Activated CD4-positive, alpha-beta T cell treated with anti-CD3 and anti-CD28 coated beads, Interleukin-2, amount 50 U/mL, for 1 hour (primary cell): Measurements from ENCODE around the gene CCSER1.

Experiments used
- DNase-seq: peaks from one replicate; pipeline ENCODE4 v3.0.0-alpha.2; 2020

CCSER1 gene

DNA sequence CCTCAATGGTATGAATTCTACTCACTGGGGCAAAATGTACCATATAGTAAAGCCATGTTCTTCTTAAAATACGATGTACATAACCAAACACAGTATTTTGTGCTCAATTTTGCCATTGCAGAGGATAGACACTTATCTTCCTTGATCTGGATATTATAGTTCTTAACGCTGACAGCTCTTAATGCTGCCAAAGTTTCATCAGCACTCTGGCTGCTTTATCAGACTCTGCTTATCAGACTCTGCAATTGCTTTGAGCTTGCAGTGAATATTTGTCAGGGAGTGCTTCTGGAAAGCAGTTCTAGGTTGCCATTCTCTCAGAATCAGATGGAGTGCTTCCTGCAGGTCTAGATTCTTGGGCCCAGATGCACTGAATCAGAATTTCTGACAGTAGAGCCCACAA, 863.1 kb downstream of the CCSER1 start:
- no peak for DNase-seq

GRCh38 chr4:90992213-90992612, 865.0 kb downstream of the CCSER1 start:
- DNase-seq, result no peak

GRCh38 chr4:90994851-90995574, 867.8 kb downstream of the CCSER1 start:
- no peak for DNase-seq

GRCh38 chr4:90995996-90996395, 868.8 kb downstream of the CCSER1 start:
- no peak for DNase-seq

DNA sequence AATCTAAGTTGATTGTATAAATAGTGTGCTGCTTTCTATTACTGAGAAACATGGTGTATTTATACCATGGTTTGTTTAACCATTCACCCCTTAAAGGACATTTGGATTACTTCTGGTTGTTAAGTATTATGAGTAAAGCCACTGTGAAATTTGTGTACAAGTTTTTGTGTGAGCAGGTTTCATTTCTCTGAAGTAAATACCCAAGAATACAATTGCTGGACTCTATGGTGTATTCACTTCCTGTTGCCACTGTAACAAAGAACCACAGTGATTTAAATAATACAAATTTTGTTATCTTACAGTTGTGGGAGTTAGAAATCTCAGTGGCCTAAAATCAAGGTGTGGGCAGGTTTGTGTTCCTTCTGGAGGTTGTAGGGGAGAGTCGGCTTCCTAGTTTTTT, 869.6 kb downstream of the CCSER1 start:
- DNase-seq, result no peak

DNA sequence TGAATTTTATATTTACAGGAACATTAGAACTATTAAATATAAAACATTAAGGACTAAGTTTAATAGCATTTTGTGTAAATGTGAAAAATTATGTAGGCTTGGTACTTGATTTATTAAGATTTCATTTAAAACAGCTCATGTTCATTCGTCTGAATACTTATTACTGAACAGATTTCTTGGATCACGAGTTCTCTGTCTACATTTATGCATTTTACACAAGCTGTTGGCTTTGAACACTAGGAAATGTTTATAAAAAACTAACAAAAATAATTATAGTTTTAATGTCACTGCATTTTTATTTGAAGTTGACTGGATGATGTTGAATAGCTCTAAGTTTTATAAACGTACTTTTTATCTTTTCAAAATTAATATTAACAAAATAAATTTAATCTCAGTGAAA, 888.7 kb downstream of the CCSER1 start:
- DNase-seq, result no peak

- DNase-seq, result no peak
These were observed 892.3 kb downstream of the CCSER1 start for GRCh38 chr4:91019513-91019912.

GRCh38 chr4:91025241-91026148, 898.3 kb downstream of the CCSER1 start:
- DNase-seq, result no peak

DNA sequence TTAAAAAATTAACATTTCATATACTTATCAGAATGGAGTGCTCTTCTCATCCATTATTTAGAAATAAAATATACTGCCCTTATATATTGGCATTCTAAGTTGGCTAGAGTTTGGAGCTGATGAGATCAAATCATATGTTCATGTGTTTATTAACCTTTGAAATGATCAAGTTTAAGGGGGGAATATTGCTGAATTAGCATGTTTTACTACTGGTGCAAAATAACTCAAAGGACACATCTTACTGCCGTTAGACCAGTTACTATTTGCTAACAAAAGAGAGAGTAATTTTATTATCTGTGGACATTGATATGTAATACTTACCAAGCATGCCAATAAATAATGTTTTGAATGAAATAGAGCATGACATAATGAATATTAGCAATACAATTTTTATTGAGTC, 901.0 kb downstream of the CCSER1 start:
- DNase-seq, result no peak

DNA sequence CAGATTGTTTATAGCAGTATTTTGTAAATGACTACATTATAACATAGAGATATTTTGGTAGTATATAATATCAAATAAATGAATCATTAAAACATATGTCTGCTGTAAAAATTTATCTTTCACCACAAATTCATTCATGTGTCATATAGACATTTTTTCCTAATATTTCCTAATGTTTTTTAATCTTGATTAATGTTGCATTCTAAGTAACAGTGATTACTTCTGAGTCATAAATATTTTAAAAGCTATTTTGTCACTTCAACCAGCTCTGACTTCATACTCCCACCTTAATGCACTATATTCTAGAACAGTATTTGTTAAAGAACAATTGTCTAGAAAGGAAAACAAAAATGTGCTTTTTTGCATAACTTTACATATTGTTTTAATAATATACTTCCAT, 904.6 kb downstream of the CCSER1 start:
- no peak for DNase-seq

- DNase-seq, result no peak
These were observed 905.7 kb downstream of the CCSER1 start for GRCh38 chr4:91032725-91033445.

- no peak for DNase-seq
These were observed 908.1 kb downstream of the CCSER1 start for GRCh38 chr4:91035276-91035675.

DNA sequence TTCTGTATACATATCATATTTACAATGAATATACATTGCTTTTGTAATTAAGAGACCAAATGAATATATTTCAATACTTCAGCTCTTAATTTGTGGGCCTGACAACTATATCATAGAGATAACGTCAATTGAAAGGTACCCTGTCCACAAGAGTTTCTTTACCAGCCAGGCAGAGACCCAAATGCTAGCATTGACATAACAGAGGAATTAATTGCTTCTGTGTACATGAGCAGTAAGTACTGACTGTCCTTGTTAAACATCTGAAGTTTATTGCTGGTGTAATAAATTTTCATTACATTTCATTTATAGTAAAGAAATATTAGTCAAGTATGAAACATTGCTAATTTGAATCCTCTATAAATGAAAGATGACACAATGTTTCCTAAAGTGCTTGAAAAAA, 910.8 kb downstream of the CCSER1 start:
- no peak for DNase-seq

- no peak for DNase-seq
These were observed 930.7 kb downstream of the CCSER1 start for GRCh38 chr4:91057871-91058270.

- no peak for DNase-seq
These were observed 931.2 kb downstream of the CCSER1 start for GRCh38 chr4:91058345-91058744.

- DNase-seq, result no peak
These were observed 937.1 kb downstream of the CCSER1 start for GRCh38 chr4:91064157-91064853.

DNA sequence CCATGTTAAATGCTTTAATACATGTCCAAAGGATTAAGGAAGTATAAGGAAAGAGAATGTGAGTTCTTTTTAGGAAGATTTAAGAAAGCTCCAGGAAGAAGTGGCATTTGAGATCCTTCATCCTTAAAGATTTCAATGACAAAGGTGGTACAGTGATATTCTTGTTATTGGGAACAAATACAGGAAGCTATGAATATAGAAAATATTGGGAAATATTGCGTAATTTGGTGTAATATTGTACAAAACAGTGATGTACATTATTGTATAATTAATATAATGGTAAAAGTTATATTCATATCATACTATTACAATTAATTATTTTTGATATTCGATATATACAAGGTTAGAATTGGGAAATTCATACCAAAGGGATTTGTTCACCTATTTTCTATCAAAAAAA, 937.9 kb downstream of the CCSER1 start:
- no peak for DNase-seq

GRCh38 chr4:91070736-91071135, 943.5 kb downstream of the CCSER1 start:
- DNase-seq, result no peak

- no peak for DNase-seq
These were observed 949.0 kb downstream of the CCSER1 start for GRCh38 chr4:91076147-91076546.

DNA sequence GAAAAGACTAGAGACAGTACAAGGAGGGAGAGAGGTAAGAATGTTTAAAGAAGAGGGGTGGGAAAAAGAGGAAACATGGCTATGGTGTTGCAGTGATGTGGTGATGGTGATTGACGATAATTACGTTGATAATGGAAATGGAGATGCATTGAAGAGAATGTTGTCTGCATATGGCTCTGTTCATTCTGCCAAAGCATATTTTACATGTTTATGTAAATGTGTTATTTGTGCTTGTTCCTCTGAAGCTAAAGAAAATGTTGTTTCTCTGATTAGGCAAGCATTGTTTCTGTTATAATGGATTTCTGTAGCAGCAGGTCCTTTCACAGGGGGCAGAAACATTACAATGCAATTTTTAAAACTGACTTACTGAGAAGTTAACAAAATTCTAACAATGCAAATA, 958.8 kb downstream of the CCSER1 start:
- DNase-seq, result no peak

DNA sequence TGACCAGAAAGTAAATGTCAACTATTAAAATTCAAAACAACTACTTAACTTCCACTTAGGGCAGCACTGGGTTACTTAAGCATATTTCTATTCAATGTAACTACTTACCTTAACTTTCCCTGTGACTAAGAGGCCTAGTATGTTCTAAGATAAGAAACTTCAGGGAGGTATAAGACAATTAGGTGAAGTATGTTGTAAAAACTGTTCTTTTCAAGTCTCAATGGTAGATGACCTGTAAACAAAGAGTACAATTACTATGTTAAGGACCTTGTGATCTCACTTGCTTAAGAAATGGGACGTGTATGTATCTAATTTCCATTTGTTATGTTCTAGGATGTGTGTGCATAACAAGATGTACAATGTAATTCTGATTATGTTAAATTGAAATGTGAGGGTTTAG, 960.5 kb downstream of the CCSER1 start:
- no peak for DNase-seq

DNA sequence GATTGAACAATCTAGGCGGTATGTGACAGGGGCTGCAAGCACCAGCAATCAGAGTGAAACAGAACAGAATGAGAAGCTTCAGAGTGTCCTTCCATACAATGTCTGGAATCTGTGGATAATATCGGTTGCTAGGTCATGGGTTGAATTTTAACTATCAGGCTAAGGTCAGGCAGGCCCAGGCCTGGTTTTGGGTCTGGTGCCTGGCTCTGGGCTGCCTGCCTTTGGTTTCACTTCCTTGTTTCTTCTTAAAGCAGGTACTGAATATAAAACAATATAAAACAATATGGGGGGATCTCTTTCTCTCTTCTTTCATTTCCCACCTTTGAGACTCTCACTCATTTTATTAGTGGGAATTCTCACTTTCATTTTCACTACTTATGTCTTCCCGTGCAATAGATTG, 962.0 kb downstream of the CCSER1 start:
- no peak for DNase-seq

DNA sequence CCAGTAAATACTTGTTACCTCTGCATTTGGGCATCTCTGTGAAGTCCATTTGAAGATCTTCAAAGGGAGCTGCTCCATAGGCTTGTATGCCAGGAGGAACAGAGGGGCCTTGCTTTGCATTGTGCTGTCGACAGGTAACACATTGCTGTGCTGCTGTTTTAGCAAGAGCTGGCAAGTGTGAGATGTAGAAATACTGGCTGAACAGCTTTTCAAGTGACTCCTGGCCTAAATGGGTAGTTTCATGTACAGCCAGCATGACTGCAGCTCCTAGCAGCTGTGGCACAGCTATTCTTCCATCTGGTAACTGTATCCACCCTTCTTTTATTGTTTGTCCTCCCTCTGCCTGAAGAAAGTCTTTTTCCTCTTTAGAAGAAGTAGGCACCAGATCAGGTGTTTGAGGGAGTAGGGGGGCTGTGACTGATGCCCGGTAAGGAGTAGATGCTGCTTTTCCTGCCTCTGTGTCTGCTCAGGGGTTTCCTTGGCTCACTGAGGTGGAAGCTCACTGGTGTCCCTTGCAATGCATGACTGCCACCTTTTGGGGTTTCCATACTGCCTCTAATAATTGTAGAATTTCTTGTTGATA, 965.3 kb downstream of the CCSER1 start:
- DNase-seq, result no peak
